K562 (cell line): ENCODE results near the gene TAF7L. TPM values are rescaled to one million over a fixed set of nuclear protein-coding genes. Genes with fewer than 3 reads are reported as not detected.

ENCODE experiments used
- ATAC-seq: fragments of 200-7000 bp; cut with Tn5 transposase; 3 replicates; pipeline ENCODE4 v1.9.1; 2020; ENCODE audit warnings: moderate library complexity
- BruUV-seq: library from RNA; stranded (reverse); fragments of 400-500 nt; replicated peaks from 2 replicates; lab custom pipeline; 2021; lab: Mats Ljungman, UMichigan
- CTCF ChIA-PET: fragments of 300-600 bp; formaldehyde crosslinking; extraction: SDS; loops from one replicate; lab custom pipeline; 2021; ENCODE audit warnings: low intra/inter-chr PET ratio; lab: Yijun Ruan, JAX
- POLR2A ChIA-PET: fragments of 300-600, 350-650 bp; sonication (Branson Sonifier 250); formaldehyde crosslinking; extraction: SDS; loops from one replicate; lab custom pipeline; 2021; ENCODE audit warnings: antibody characterized with exemption, inconsistent platforms; lab: Yijun Ruan, JAX
- DNase-seq, 4 experiments: peaks; one replicate each; pipeline versions ENCODE4 v3.0.0 to v3.0.0-alpha.2; 2011 to 2018; ENCODE audit warnings: low spot score in 3 of 4, mixed read lengths in 3 of 4; ENCODE audit errors: extremely low read depth in 1 of 4
- FAIRE-seq: peaks from 2 replicates; lab custom pipeline; 2011; peaks lifted over from hg19 to GRCh38; lab: Jason Lieb, UNC
- H2AFZ ChIP-seq: 2 replicates; pipeline ENCODE4 v1.6.0; 2011; ENCODE audit warnings: low read depth, low read length, control low read depth, inconsistent platforms
- H3K27ac ChIP-seq: fragments of 200-600 bp; 3 replicates; pipeline ENCODE4 v1.8.0; 2011; ENCODE audit warnings: low read depth, mild to moderate bottlenecking, control low read depth, inconsistent platforms, low read length, moderate library complexity, mixed read lengths; ENCODE audit errors: extremely low read depth
- H3K27me3 ChIP-seq, 2 experiments: fragments of 300-600 bp in 1 of 2; 2 replicates in 1 of 2; 3 replicates in 1 of 2; pipeline versions ENCODE4 v1.6.0 to v1.8.0; 2011; ENCODE audit warnings: inconsistent platforms in 2 of 2, low read length in 2 of 2, mild to moderate bottlenecking in 1 of 2, mixed read lengths in 1 of 2, moderate library complexity in 1 of 2; ENCODE audit not compliant: control insufficient read depth in 2 of 2, insufficient read depth in 2 of 2
- H3K36me3 ChIP-seq: fragments of 300-600 bp; 3 replicates; pipeline ENCODE4 v1.8.0; 2011; ENCODE audit warnings: mild to moderate bottlenecking, low read length, inconsistent platforms; ENCODE audit not compliant: control insufficient read depth, insufficient read depth
- H3K4me1 ChIP-seq, 2 experiments: fragments of 200-600 bp in 1 of 2; replicated peaks in 1 of 2; 2 replicates in 1 of 2; 3 replicates in 1 of 2; pipeline versions ENCODE4 v1.5.1 to v1.8.0; 2011; ENCODE audit warnings: inconsistent platforms in 2 of 2, low read length in 2 of 2, mild to moderate bottlenecking in 1 of 2, mixed read lengths in 1 of 2, moderate library complexity in 1 of 2; ENCODE audit not compliant: control insufficient read depth in 2 of 2, insufficient read depth in 2 of 2
- H3K4me2 ChIP-seq: 2 replicates; pipeline ENCODE4 v1.6.1; 2011; ENCODE audit warnings: low read length, control low read depth, inconsistent platforms, mixed read lengths; ENCODE audit not compliant: insufficient read depth
- H3K4me3 ChIP-seq: fragments of 200-600 bp; sonication (generic), shearing (Covaris generic); 2 replicates; pipeline ENCODE4 v1.5.1; 2016; ENCODE audit warnings: control low read depth, inconsistent platforms
- H3K79me2 ChIP-seq: fragments of 200-600 bp; 3 replicates; pipeline ENCODE4 v1.8.0; 2011; ENCODE audit warnings: low read length, inconsistent platforms; ENCODE audit not compliant: control insufficient read depth, insufficient read depth
- H3K9ac ChIP-seq, 2 experiments: 2 replicates each; pipeline versions ENCODE4 v1.6.0 to v1.6.1; 2011; ENCODE audit warnings: low read depth in 2 of 2, low read length in 2 of 2, control low read depth in 1 of 2, inconsistent platforms in 1 of 2, mild to moderate bottlenecking in 1 of 2, mixed read lengths in 1 of 2; ENCODE audit not compliant: insufficient read depth in 1 of 2
- H3K9me1 ChIP-seq: one replicate; pipeline ENCODE4 v1.6.0; 2011; ENCODE audit warnings: inconsistent platforms, mild to moderate bottlenecking, low read length, moderate library complexity; ENCODE audit not compliant: control insufficient read depth, insufficient read depth
- H3K9me3 ChIP-seq: replicated peaks from 2 replicates; pipeline ENCODE4 v1.5.1; 2011; ENCODE audit warnings: low read depth, low read length, inconsistent platforms; ENCODE audit not compliant: control insufficient read depth, insufficient read depth
- H4K20me1 ChIP-seq: replicated peaks from 2 replicates; pipeline ENCODE4 v1.6.1; 2011; ENCODE audit warnings: low read length, inconsistent platforms, mixed read lengths; ENCODE audit not compliant: control insufficient read depth, insufficient read depth
- ESRRB ChIP-seq: fragments of 250-450 bp; sonication (Bioruptor Pico); IDR thresholded peaks from 2 replicates; pipeline ENCODE4 v1.5.0; 2020; ENCODE audit warnings: mild to moderate bottlenecking, moderate library complexity, borderline replicate concordance
- MTA2 ChIP-seq: fragments of 450-650 bp; IDR thresholded peaks from 2 replicates; pipeline ENCODE4 v1.6.1; 2016; ENCODE audit warnings: low read depth
- PRPF4 ChIP-seq: fragments of 200-400 bp; formaldehyde crosslinking; IDR thresholded peaks from one replicate; pipeline ENCODE4 v1.6.1; 2017; ENCODE audit warnings: low read length, low read depth, mild to moderate bottlenecking; ENCODE audit not compliant: insufficient read depth, poor library complexity, severe bottlenecking
- PURB ChIP-seq: sonication (generic); formaldehyde crosslinking; IDR thresholded peaks from 2 replicates; pipeline ENCODE4 v1.9.0; 2021; ENCODE audit warnings: low read depth, mild to moderate bottlenecking, missing genetic modification reagents
- SIN3A ChIP-seq, 2 experiments: fragments of 150-350 bp in 1 of 2; IDR thresholded peaks; 2 replicates each; pipeline ENCODE4 v1.6.1; 2011 to 2016; ENCODE audit warnings: borderline replicate concordance in 2 of 2, low read depth in 2 of 2, low read length in 2 of 2, mild to moderate bottlenecking in 2 of 2, moderate library complexity in 2 of 2; ENCODE audit not compliant: control insufficient read depth in 1 of 2
- SRSF7 ChIP-seq: fragments of 200-400 bp; formaldehyde crosslinking; optimal IDR thresholded peaks from 2 replicates; pipeline ENCODE3; 2017; ENCODE audit warnings: mild to moderate bottlenecking, low read depth, low read length
- ZNF436 ChIP-seq: fragments of 250-450, 450-650 bp; sonication (Bioruptor Pico); formaldehyde crosslinking; IDR thresholded peaks from 2 replicates; pipeline ENCODE4 v1.7.0; 2020; ENCODE audit warnings: mild to moderate bottlenecking
- WGBS: fragments of 100-300 bp; shearing (Covaris generic); methylation state at CpG from one replicate; pipeline ENCODE4 v1.1.6; 2016; ENCODE audit warnings: low coverage, mixed read lengths; ENCODE audit not compliant: insufficient coverage; ENCODE audit errors: missing lambda C conversion rate; 5-methylcytosine and 5-hydroxymethylcytosine counted together
- in situ Hi-C: fragments of 300-500 bp; cut with MboI; formaldehyde crosslinking; loops from 4 replicates; pipeline ENCODE4 v1.15.0; 2018; ENCODE audit warnings: inconsistent platforms, mixed read lengths
- intact Hi-C: fragments of 100-400 bp; cut with micrococcal nuclease; formaldehyde crosslinking; loops from 2 replicates; pipeline ENCODE4 v1.14.2; 2022
- polyA plus RNA-seq, 8 experiments: library from polyadenylated mRNA; depleted of rRNA in 4 of 8; stranded (reverse) in 5 of 8; unstranded in 3 of 8; fragments of >200 nt; fragmentation: Nextera tagmentation in 2 of 8; fragmentation: Illumina TruSeq in 1 of 8; extraction: Ambion mirVana in 2 of 8; extraction: Trizol in 1 of 8; gene quantifications; 2 replicates each; pipeline versions ENCODE4 v1.2.1 to v1.2.3, GENCODE V29; 2011 to 2014; ENCODE audit warnings: inconsistent platforms in 1 of 8, missing spikeins in 1 of 8
- total RNA-seq, 7 experiments: library from RNA; depleted of rRNA in 6 of 7; stranded (reverse); fragments of >200 nt in 6 of 7; fragmentation: Illumina TruSeq in 2 of 7; extraction: Trizol in 2 of 7; gene quantifications; 2 replicates each; pipeline versions ENCODE4 v1.2.1 to v1.2.3, GENCODE V29; 2011 to 2021; ENCODE audit warnings: low replicate concordance in 1 of 7

The TAF7L gene
- total and polyA plus RNA-seq, 9 of the 15 experiments (the other 6 are each of a cell fraction or from before 2014, with no cell fraction given), result 0.07 TPM; not detected in 6

- Histone ChIP-seq H3K9me1 (no peaks in the 10 kb centered on the region), H3K4me3 (no peak overlapping the region), H4K20me1 (no peaks in the 10 kb centered on the region), H3K4me1 (no peaks in the 10 kb centered on the region), H3K79me2 (no peaks in the 10 kb centered on the region), H3K27ac (no peak overlapping the region), H3K4me2 (no peak overlapping the region), H3K9ac (no peak overlapping the region), H3K36me3 (no peaks in the 10 kb centered on the region)
- WGBS, result 3% methylated on average over 3 of the region's 4 CpGs
- in situ Hi-C loops, result loop anchor here (25.0 kb wide), 1 partner anchor 525 kb away; no protein-coding TSS in a partner anchor
- intact Hi-C loops, result no loop called here
- POLR2A ChIA-PET, result interaction anchor here (1.3 kb wide), 1 partner anchor 133 kb away, joined by 3 read pairs; no protein-coding TSS in a partner anchor
- no peak for TF ChIP-seq MTA2
- no peak for TF ChIP-seq SRSF7
- TF ChIP-seq SIN3A (IDR thresholded peaks at IDR 0.05; ENCODE audit: borderline replicate concordance in 2 of 2, control insufficient read depth in 1 of 2, low read depth in 2 of 2, low read length in 2 of 2), result no peak
- no peak for TF ChIP-seq PURB (CRISPR knock-in tag)
- TF ChIP-seq ESRRB (CRISPR knock-in tag), result no peak
- no peak for TF ChIP-seq ZNF436 (CRISPR knock-in tag)
- no peak for TF ChIP-seq PRPF4
- TF ChIP-seq, all 486 proteins: peak for 0
- peaks cover 0 to 6% of the 10 kb centered on the region in 2 experiments; a peak in 2 of 5 replicates for H3K27me3 ChIP-seq
- H2AFZ ChIP-seq, result no peak overlapping the region
- DNase-seq (no peak), ATAC-seq (no peak), FAIRE-seq (no peak)
- CTCF ChIA-PET, result no interaction called here
- no peaks in the 10 kb centered on the region for H3K9me3 ChIP-seq
- no TSS peak for BruUV-seq
These were observed 28.5 kb downstream of the TAF7L start for GRCh38 chrX:101262590-101262989.
